ENCODE data around the gene MROH9. TPM values are rescaled to one million over a fixed set of nuclear protein-coding genes. Genes with fewer than 3 reads are reported as not detected.
A peak's percentile ranks its signal among the peaks of the same experiment; 100 is the strongest.

The MROH9 gene
- total RNA-seq, 1 donor from 2014 or later: not detected

DNA sequence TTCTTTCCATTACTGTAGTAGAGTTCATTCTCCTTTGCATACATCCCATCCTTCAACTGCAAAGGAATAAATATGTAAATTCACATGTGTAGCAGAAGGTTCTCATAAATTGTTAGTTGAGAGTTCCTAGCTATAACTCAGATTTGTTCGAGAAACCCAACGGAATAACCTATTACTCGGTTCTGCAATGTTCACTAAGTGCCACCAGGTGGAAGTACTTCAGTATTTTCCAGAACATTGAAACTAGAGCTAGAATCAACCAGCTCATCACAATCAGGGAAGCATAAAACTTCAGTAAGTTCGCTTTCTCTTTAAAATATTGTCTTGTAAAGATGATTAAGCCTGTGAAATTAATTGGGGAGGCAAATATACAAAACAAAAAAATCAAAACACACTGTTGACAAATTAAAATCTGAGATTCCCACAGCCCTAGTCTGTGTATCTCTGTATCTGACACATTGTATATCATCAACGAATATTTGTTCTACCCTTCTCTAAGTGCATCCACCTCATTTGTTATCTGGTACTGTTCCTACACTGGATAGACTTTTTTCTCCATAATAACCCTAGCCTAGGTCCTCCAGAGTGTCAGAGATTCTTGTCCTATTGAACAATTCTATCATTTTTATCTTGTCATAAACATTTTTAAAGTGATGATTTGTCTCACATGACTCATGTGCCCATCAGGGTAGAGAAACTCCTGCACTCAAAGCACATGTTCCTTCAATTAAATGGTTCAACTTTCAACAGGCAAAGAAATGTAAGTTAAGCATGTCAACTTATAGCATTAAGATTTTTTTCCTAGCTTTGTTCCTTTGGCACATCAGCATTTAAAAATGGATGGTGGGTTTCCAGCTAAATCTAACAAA is 31.9 kb downstream of the MROH9 start:
- peak; percentile 30 to 48 for DNase-seq (ENCODE audit: low read depth in 2 of 2)

GRCh38 chr1:170970256-170970655 is 34.9 kb downstream of the MROH9 start:
- DNase-seq (ENCODE audit: low read depth in 2 of 2): no peak

DNA sequence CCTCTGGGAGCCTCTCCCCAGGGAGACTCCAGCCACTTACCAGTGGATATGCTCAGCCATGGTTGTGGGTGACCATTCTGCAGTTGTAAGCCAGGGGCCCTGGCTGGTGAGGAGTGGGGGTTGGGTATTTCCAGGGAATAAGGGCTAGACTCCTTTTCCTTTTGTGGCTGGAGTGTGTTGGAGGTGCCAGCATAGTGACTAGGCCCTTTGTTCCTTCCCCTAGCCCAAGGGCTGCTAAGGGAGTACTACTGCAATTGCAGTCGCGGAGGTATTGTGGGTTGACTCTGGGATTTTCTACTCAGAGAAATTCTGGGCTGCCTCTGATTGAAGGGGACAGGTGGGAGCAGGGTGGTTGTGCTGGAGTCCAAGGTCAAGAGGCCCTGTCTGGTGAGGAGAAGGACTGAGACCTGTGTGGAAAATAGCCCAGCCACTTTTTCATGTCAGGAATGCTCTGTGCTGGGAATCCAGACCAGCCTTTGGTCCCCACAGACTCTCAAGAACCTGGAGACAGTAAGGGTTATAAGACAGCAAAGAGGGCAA is 43.1 kb downstream of the MROH9 start:
- DNase-seq (ENCODE audit: low read depth in 2 of 2): no peak

DNA sequence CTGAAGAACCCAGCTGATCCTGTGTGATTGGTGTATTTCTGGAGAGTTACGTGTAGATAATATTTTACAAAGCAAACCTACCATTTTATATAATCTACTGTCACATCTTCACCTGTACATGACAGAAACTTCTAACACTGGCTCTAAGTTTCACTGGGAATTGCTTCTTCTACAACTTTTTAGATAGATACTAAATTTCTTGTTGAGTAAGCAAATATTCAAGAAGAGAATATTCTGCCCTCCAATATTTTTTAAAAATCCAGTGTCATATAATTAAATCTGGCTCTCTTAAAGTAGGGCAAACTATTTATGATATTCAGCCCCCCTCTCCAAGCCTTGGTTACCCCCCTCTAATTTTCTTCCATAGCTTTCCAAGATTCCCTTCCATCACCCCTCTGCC is 50.1 kb downstream of the MROH9 start:
- DNase-seq (ENCODE audit: low read depth in 2 of 2): no peak

- no peak for DNase-seq (ENCODE audit: low read depth in 2 of 2)
These were observed 51.6 kb downstream of the MROH9 start for GRCh38 chr1:170986901-170987300.

DNA sequence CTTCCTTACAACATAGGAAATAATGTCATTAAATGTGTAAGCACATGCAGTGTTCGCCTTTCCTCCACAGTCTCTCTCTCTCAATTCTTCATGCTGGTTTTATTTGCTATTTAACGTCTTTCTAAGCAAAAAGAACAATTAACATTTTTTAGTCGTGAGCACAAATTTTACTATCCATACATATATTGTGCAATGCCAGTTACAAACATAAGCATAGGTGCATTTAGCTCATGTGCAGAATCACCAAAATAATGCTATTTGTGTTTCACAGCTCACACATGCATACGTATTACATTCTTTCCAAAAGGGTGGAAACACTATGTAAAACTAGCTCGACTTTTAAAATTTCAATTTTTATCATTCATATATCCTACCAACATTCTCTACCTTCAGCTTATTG is 52.1 kb downstream of the MROH9 start:
- DNase-seq (ENCODE audit: low read depth in 2 of 2): no peak

DNA sequence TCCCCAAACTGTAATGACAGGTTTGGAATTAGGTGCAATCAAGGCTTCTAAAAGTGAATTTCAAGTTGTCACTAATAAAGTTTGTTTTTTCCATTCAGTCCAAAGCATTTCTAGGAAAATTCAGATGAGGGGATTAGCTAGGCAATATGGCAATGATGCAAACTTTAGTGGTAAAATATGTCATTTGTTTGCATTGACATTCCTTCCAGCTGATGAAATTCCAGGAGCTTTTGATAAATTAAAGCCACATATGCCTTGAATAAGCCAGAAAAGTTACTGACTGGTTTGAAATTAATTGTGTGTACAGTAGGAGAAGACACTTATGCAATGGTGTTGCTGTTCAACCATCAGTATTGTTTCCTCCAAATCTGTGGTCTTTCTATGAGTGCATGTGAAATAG is 57.8 kb downstream of the MROH9 start:
- no peak for DNase-seq (ENCODE audit: low read depth in 2 of 2)

DNA sequence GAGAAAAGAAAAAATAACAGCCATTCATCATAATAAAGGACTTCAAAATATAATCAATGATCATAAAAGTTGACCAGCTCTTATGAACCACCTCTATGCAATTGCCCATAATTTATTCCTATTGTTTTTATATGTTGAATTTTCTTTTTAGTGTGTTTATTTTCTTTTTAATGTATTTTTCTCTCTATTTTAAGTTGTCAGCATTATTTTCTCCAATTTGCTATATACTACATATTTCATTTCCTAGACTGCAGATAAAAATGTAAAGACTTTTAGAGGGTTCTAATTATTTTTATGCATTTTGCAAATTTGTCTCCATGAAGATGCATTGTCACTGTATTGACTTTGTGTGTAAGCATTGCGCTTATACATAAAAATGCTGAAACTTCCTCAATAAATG is 58.4 kb downstream of the MROH9 start:
- DNase-seq (ENCODE audit: low read depth in 2 of 2): no peak

GRCh38 chr1:171014880-171015279 is 79.5 kb downstream of the MROH9 start:
- no peak for DNase-seq (ENCODE audit: low read depth in 2 of 2)

DNA sequence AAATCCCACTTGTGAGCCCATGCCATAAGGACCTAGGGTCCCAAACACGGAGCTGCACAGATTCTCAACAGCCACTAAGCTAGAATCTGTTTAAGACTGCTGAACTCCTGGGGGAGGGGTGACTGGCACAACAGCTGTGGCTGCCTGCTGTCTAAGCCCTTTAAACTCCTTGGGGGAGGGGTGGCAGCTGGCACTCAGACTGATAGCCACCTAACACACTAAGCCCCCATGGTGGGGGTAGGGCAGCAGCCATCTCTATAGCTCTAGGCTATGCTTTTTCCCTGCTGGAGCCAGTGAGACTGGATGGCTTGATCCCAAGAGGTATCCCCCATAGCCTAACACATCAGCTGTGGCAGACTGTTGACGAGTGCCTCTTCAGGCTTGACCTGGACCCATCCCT is 82.1 kb downstream of the MROH9 start:
- DNase-seq (ENCODE audit: low read depth in 2 of 2): no peak

GRCh38 chr1:171019971-171020370 is 84.6 kb downstream of the MROH9 start:
- no peak for DNase-seq (ENCODE audit: low read depth in 2 of 2)

DNA sequence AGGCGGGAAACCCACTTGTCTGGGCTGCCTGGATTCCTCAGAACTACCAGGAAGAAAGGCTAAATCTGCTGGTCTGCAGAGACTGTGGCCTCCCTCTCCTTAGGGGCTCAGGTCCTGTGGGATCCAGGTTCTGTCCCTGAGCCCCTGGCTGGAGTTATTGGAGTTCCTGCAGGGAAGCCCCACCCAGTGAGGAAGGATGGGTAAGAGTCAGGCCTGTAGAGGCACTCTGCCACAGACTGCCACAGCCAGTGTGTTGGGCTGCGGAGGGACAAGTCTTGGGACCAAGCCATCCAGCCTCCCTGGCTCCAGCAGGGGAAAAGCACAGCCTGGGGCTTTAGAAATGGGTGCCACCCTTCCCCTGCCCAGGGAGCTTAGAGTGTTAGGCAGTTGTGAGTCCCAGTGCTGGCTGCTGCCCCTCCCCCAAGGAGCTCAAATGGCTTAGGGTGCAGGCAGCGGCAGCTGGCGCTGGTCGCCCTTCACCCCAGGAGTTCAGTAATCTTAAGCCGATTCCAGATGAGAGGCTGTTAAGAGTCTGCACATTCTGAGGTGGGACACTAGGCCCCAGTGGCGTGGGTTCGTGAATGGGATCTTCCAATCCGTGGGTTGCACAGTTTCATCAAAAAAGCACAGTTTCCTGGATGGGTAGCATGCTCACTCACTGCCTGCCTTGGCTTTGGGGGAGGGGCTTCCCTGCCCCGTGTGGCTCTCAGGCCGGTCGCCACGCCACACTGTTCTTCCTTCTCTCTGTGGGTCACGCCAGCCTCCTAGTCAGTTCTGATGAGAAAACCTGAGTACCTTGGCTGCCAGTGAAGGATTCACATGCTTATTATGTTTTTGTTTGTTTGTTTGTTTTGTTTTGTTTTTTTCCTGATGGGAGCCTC is 97.7 kb downstream of the MROH9 start:
- no peak for DNase-seq (ENCODE audit: low read depth in 2 of 2)

- no peak for DNase-seq (ENCODE audit: low read depth in 2 of 2)
These were observed 102.3 kb downstream of the MROH9 start for GRCh38 chr1:171037626-171038025.

DNA sequence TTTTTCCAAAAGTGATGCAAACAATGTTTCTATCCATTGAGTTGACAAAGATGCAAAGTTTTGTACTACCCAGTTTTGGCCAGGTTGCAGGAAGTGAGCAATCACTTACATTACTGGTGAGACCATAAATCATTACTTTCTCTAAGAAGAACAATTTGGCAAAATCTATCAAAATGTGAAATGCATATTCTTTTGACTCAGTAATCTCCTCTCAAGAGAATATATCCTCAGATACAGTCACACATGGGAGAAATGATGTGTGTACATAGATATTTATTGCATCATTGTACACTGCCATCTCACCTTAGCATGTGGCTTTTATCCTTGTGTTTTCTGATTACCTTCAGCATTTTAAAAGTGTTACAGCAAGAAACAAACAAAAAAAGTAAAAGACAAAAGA is 103.0 kb downstream of the MROH9 start:
- no peak for DNase-seq (ENCODE audit: low read depth in 2 of 2)

DNA sequence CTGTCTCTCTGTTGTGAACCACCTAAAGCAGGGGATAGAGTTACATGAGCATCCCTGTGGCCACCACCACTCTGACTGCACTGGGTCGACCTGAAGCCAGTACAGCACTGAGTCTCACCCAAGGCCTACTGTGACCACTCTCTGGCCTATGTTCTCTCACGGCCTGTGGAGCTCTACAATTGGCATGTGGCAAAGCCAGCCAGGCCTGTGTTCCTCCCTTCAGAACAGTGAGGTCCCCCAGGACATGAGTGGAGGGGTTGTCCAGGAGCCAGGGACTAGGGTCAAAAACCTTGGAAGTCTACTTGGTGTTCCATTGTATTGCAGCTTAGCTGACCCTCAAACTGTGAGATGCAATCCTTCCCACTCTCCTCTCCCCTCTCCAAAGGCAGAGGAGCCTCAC is 112.7 kb downstream of the MROH9 start:
- DNase-seq (ENCODE audit: low read depth in 2 of 2): no peak

DNA sequence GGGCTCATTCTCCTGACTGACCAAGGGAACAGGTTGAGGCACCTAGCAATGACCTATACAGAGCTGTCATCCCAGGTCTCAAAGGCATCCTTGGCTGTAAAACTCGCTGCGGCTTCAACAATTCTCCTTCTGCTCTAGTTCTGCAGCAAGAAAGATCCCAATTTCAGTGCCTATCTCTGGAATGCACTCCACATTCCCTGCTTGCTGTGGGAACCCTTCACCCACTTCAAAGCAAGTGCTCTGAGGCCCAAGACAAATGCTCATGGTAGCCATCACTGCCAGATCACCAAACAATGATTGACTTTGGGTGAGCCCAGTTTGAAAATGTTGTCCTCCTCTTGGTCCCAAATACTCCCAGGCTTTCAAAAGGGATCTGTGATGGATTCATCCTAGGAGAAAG is 117.6 kb downstream of the MROH9 start:
- no peak for DNase-seq (ENCODE audit: low read depth in 2 of 2)

GRCh38 chr1:171055966-171056643 is 120.8 kb downstream of the MROH9 start:
- no peak for DNase-seq (ENCODE audit: low read depth in 2 of 2)

DNA sequence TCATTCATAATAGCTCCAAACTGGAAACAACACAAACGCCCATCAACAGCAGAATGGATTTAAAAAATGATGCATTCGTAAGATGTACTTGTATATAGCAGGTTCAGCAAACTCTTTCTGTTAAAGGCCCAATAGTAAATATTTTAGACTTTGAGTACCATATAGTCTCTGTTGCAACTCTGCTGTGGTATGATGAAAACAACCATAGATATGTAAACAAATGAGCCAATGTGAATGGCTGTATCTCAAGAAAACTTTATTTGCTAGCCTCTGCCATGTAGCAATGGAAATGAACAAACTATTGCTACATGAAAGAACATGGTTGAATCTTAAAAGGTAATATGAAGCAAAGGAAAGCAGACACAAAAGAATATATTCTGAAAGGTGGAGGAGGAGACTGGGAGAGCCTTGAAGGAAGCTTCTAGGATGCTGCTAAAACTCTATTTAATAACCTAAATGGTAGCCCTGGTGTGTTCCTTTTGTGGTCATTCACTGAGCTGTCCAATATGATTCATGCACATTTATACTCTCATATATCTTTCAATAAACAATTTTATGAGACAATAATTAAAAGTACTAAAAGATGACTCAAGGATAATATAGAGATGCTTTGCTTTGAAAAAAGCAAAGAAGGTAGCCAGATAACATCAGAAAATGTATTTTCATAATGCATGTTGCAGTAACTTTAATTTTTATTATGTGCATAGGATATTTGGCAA is 126.2 kb downstream of the MROH9 start:
- DNase-seq (ENCODE audit: low read depth in 2 of 2): no peak

DNA sequence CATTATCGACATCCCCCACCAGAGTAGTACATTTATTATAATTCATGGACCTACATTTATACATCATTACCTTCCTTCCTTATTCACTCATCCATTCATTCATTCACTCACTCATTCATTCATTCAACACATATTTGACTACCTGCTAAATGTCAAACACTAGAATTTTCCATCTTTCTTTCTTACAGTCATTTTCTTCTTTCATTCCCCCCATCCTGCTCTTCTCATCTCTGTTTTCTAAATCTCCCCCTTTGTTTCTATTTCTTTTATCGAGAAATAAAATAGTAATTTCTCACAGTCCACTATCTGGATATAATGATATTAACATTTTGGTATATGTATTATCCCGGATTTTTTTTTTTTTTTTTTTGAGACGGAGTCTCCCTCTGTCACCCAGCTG is 127.6 kb downstream of the MROH9 start:
- no peak for DNase-seq (ENCODE audit: low read depth in 2 of 2)

DNA sequence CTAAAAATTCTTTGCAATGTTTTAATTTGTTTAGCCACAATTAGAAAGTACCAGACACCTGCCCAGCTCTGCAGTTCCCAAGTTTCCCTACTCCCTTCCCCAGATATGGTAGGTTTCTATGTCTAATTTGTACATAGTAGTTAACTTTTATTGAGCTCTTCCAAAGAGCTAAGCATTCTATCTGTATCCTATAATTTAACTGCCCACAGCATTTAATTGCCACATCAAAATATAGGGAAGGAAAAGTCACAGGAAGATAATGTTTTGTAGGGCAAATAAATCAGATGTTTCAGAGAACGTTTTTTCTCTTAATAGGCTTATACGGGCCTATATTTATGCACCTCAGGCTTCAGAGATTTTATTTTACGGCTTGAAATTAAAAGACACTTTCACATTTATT is 139.7 kb downstream of the MROH9 start:
- no peak for DNase-seq (ENCODE audit: low read depth in 2 of 2)

- DNase-seq (ENCODE audit: low read depth in 2 of 2): peak; percentile 32 to 50
These were observed 146.0 kb downstream of the MROH9 start for GRCh38 chr1:171081314-171081753.

All from dermis microvascular lymphatic vessel endothelial cell (primary cell).